ENCODE measurements around the gene METAP1. TPM values are rescaled to one million over a fixed set of nuclear protein-coding genes. Genes with fewer than 3 reads are reported as not detected.
A peak's percentile ranks its signal among the peaks of the same experiment; 100 is the strongest.
"Not testable (repeated sequence)": the region's sequence is repeated elsewhere in the genome, so short reads cannot be mapped to it uniquely, and the experiment has no call there.

The METAP1 gene
- total RNA-seq, 1 donor from 2014 or later, result 43.1 TPM

- peaks cover 40% of the 10 kb centered on the region for H3K36me3 Mint-ChIP-seq
These were observed 18.5 kb downstream of the METAP1 start for GRCh38 chr4:99013884-99014523.

GRCh38 chr4:99021386-99021785 is 25.9 kb downstream of the METAP1 start:
- Mint-ChIP-seq H3K9me3 (peaks cover 28% of the 10 kb centered on the region), H3K4me3 (no peak overlapping the region), H3K36me3 (peaks cover 33% of the 10 kb centered on the region), H3K27me3 (no peaks in the 10 kb centered on the region), H3K27ac (no peak overlapping the region), H3K4me1 (ENCODE audit: unreplicated experiment) (peaks cover 21% of the 10 kb centered on the region)
- TF ChIP-seq CTCF (conservative IDR thresholded peaks at IDR 0.05), result no peak
- no peak for DNase-seq (ENCODE audit: extremely low spot score, unreplicated experiment)

More at GRCh38 chr4:99013884-99014523, 18.5 kb downstream of the METAP1 start:
- no peak for DNase-seq (ENCODE audit: extremely low spot score, unreplicated experiment)
- no peak for TF ChIP-seq CTCF (conservative IDR thresholded peaks at IDR 0.05)
- no peak overlapping the region for H3K27ac Mint-ChIP-seq
- peaks cover 28% of the 10 kb centered on the region for H3K9me3 Mint-ChIP-seq
- no peaks in the 10 kb centered on the region for H3K27me3 Mint-ChIP-seq
- H3K4me3 Mint-ChIP-seq, result no peak overlapping the region
- H3K4me1 Mint-ChIP-seq (ENCODE audit: unreplicated experiment), result peaks cover 7% of the 10 kb centered on the region

- H3K36me3 Mint-ChIP-seq, result peaks cover 33% of the 10 kb centered on the region
- no peak overlapping the region for H3K4me3 Mint-ChIP-seq
- no peak overlapping the region for H3K27ac Mint-ChIP-seq
- DNase-seq (ENCODE audit: extremely low spot score, unreplicated experiment), result no peak
- no peak for TF ChIP-seq CTCF (conservative IDR thresholded peaks at IDR 0.05)
- peaks cover 30% of the 10 kb centered on the region for H3K4me1 Mint-ChIP-seq (ENCODE audit: unreplicated experiment)
- H3K27me3 Mint-ChIP-seq, result no peaks in the 10 kb centered on the region
- peaks cover 25% of the 10 kb centered on the region for H3K9me3 Mint-ChIP-seq
These were observed 27.0 kb downstream of the METAP1 start for GRCh38 chr4:99022566-99022965.

- H3K4me3 Mint-ChIP-seq; H3K27me3 Mint-ChIP-seq; DNase-seq (ENCODE audit: extremely low spot score, unreplicated experiment): not testable (repeated sequence)
- peaks cover 36% of the 10 kb centered on the region for H3K4me1 Mint-ChIP-seq (ENCODE audit: unreplicated experiment)
- H3K9me3 Mint-ChIP-seq, result peaks cover 25% of the 10 kb centered on the region
- peak overlapping the region; percentile 40 for H3K27ac Mint-ChIP-seq
- peaks cover 33% of the 10 kb centered on the region for H3K36me3 Mint-ChIP-seq
These were observed 28.3 kb downstream of the METAP1 start for GRCh38 chr4:99023800-99024251.

- peaks cover 21% of the 10 kb centered on the region for H3K9me3 Mint-ChIP-seq
- H3K27me3 Mint-ChIP-seq, result no peaks in the 10 kb centered on the region
- peak overlapping the region; percentile 30 for H3K4me3 Mint-ChIP-seq
- DNase-seq (ENCODE audit: extremely low spot score, unreplicated experiment), result no peak
- H3K4me1 Mint-ChIP-seq (ENCODE audit: unreplicated experiment), result peaks cover 36% of the 10 kb centered on the region
- H3K27ac Mint-ChIP-seq, result peak overlapping the region; percentile 49
- TF ChIP-seq CTCF (conservative IDR thresholded peaks at IDR 0.05), result no peak
- peaks cover 34% of the 10 kb centered on the region for H3K36me3 Mint-ChIP-seq
These were observed 29.2 kb downstream of the METAP1 start for GRCh38 chr4:99024481-99025275.

GRCh38 chr4:99025506-99025905 is 30.0 kb downstream of the METAP1 start:
- Mint-ChIP-seq H3K36me3 (peaks cover 35% of the 10 kb centered on the region), H3K27ac (no peak overlapping the region), H3K27me3 (no peaks in the 10 kb centered on the region), H3K4me1 (ENCODE audit: unreplicated experiment) (peaks cover 36% of the 10 kb centered on the region), H3K9me3 (peaks cover 19% of the 10 kb centered on the region), H3K4me3 (no peak overlapping the region)
- TF ChIP-seq CTCF (conservative IDR thresholded peaks at IDR 0.05), result no peak
- DNase-seq (ENCODE audit: extremely low spot score, unreplicated experiment), result no peak

Measured in type B pancreatic cell (in vitro differentiated cells).